ENCODE measurements around the gene GUK1. TPM values are rescaled to one million over a fixed set of nuclear protein-coding genes. Genes with fewer than 3 reads are reported as not detected.

The GUK1 gene
- total and polyA plus RNA-seq, 2 of the 4 experiments (the other 2 are of a cell fraction): 465 to 548 TPM

DNA sequence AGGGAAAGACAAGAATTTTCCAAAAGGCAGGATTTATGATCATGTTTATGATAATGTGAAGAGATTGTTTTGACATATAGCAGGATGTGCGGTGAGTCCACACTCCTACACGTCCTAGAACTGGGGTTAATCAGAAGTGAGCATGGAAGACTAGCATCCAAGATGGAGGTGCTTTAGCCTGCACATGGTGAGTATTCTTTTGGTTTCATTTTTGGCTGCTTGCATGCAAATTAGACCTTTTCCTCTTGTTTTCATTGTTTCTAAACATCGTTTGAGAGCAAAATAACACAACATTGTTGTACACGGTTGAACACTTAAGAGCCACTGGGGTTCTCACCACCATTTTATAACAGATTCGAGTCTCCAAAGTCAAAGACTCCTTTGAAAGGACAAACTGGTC, 14.9 kb upstream of the GUK1 start:
- H3K9me1 ChIP-seq (ENCODE audit: insufficient read depth, low read length): no peaks in the 10 kb centered on the region
- in situ Hi-C loops (cut with MboI; ENCODE audit: low sequenced_read_pairs) (no loop called here), dilution Hi-C loops (cut with HindIII; ENCODE audit: low sequenced_read_pairs, unreplicated experiment) (no loop called here), intact Hi-C loops (cut with micrococcal nuclease) (no loop called here)
- no peak overlapping the region for H3K56ac ChIP-seq (ENCODE audit: extremely low read depth, insufficient read depth, low read length)
- no peak overlapping the region for H3K4me3 ChIP-seq (ENCODE audit: insufficient read depth, low read depth, low read length)
- no peaks in the 10 kb centered on the region for H3K79me1 ChIP-seq (ENCODE audit: low read depth in 1 of 2, low read length in 2 of 2)
- H3K23ac ChIP-seq (ENCODE audit: low read depth, low read length): no peak overlapping the region
- H2BK120ac ChIP-seq (ENCODE audit: low read depth, low read length): no peak overlapping the region
- no peak overlapping the region for H2AK9ac ChIP-seq (replicated peaks; ENCODE audit: low read depth, low read length, poor library complexity)
- H2AFZ ChIP-seq (replicated peaks; ENCODE audit: low read length, poor library complexity): no peak overlapping the region
- no peaks in the 10 kb centered on the region; the same call in 1 of the 2 replicates for H3K4me1 ChIP-seq (ENCODE audit: control insufficient read depth, insufficient read depth, low read length)
- no peaks in the 10 kb centered on the region for H3K9me3 ChIP-seq (ENCODE audit: control insufficient read depth, insufficient read depth, low read length)
- peaks cover 22% of the 10 kb centered on the region for H3K27me3 ChIP-seq (ENCODE audit: control insufficient read depth, insufficient read depth, low read length)
- no peak overlapping the region for H2AK5ac ChIP-seq (ENCODE audit: low read depth, low read length)
- no peak overlapping the region for H4K8ac ChIP-seq (ENCODE audit: low read depth in 2 of 2, low read length in 2 of 2)
- H4K5ac ChIP-seq (ENCODE audit: low read depth, low read length): no peak overlapping the region
- POLR2A ChIA-PET (ENCODE audit: unreplicated experiment): no interaction called here
- WGBS, 2 experiments (ENCODE audit: extremely low coverage in 2 of 2, insufficient read length in 1 of 2): 41% methylated on average over 3 of the region's 5 CpGs; no CpG with 5 or more reads in 1 of the 2 experiments
- no peaks in the 10 kb centered on the region for H3K36me3 ChIP-seq (ENCODE audit: control insufficient read depth, insufficient read depth, low read length)
- H2BK5ac ChIP-seq (ENCODE audit: low read depth, low read length, poor library complexity, severe bottlenecking): no peak overlapping the region
- no TSS peak for BruUV-seq (replicated peaks)
- H4K91ac ChIP-seq (ENCODE audit: insufficient read depth, low read depth, low read length): no peak overlapping the region
- no peak overlapping the region for H3K4me2 ChIP-seq (ENCODE audit: low read depth, low read length)
- DNase-seq (no peak), ATAC-seq (ENCODE audit: low read depth) (no peak)
- no peak overlapping the region for H3K27ac ChIP-seq (ENCODE audit: insufficient read depth, low read length)
- TF ChIP-seq, protein P1, sequence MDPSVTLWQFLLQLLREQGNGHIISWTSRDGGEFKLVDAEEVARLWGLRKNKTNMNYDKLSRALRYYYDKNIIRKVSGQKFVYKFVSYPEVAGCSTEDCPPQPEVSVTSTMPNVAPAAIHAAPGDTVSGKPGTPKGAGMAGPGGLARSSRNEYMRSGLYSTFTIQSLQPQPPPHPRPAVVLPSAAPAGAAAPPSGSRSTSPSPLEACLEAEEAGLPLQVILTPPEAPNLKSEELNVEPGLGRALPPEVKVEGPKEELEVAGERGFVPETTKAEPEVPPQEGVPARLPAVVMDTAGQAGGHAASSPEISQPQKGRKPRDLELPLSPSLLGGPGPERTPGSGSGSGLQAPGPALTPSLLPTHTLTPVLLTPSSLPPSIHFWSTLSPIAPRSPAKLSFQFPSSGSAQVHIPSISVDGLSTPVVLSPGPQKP (IDR thresholded peaks at IDR 0.05; ENCODE audit: borderline replicate concordance, low read depth, low read length): no peak
- TF ChIP-seq CEBPB (IDR thresholded peaks at IDR 0.05; ENCODE audit: low read depth, low read length) (no peak), RCOR1 (IDR thresholded peaks at IDR 0.05; ENCODE audit: insufficient replicate concordance, low read length) (no peak), RAD21 (IDR thresholded peaks at IDR 0.05; ENCODE audit: low read length) (no peak), RFX5 (IDR thresholded peaks at IDR 0.05; ENCODE audit: low read depth, low read length) (no peak), SMC3 (IDR thresholded peaks at IDR 0.05; ENCODE audit: low read depth, low read length) (no peak), NFE2L2 (IDR thresholded peaks at IDR 0.05; ENCODE audit: low read depth, low read length) (no peak)
- TF ChIP-seq, protein P2, sequence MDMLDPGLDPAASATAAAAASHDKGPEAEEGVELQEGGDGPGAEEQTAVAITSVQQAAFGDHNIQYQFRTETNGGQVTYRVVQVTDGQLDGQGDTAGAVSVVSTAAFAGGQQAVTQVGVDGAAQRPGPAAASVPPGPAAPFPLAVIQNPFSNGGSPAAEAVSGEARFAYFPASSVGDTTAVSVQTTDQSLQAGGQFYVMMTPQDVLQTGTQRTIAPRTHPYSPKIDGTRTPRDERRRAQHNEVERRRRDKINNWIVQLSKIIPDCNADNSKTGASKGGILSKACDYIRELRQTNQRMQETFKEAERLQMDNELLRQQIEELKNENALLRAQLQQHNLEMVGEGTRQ (IDR thresholded peaks at IDR 0.05; ENCODE audit: low read depth, low read length): no peak
- no peak overlapping the region for H3K9ac ChIP-seq (ENCODE audit: low read depth, low read length)
- no peaks in the 10 kb centered on the region for H4K20me1 ChIP-seq (ENCODE audit: insufficient read depth, low read length)
- H3K18ac ChIP-seq (ENCODE audit: low read depth, low read length): no peak overlapping the region
- H3K4ac ChIP-seq (ENCODE audit: low read depth, low read length): no peak overlapping the region
- H3K14ac ChIP-seq (replicated peaks; ENCODE audit: low read depth, low read length): no peak overlapping the region
- H2BK20ac ChIP-seq (ENCODE audit: low read depth, low read length): no peak overlapping the region
- H2BK15ac ChIP-seq (ENCODE audit: low read depth, low read length): no peak overlapping the region
- CTCF ChIA-PET: no interaction called here
